Measurements from ENCODE around the gene FADS1.

Gene FADS1

GRCh38 chr11:61805146-61805545 lies 11.7 kb downstream of the FADS1 start:
- H3K36me3 ChIP-seq (ENCODE audit: control insufficient read depth in 2 of 2, insufficient read depth in 2 of 2, low read length in 2 of 2): peaks cover 19 to 53% of the 10 kb centered on the region in 2 donors
- H3K27ac ChIP-seq (ENCODE audit: low read length): no peak overlapping the region
- H3K27me3 ChIP-seq (ENCODE audit: control insufficient read depth in 1 of 2, insufficient read depth in 2 of 2, low read length in 2 of 2): no peaks in the 10 kb centered on the region
- H3K9ac ChIP-seq (ENCODE audit: low read length in 2 of 2): no peak overlapping the region
- H3K9me3 ChIP-seq (ENCODE audit: control insufficient read depth in 2 of 2, low read length in 2 of 2): no peaks in the 10 kb centered on the region
- no peaks in the 10 kb centered on the region for H3K4me1 ChIP-seq (ENCODE audit: control insufficient read depth, insufficient read depth, low read length)
- no peak overlapping the region for H3K4me3 ChIP-seq (ENCODE audit: low read length in 2 of 2)

GRCh38 chr11:61803889-61804647 lies 12.7 kb downstream of the FADS1 start:
- no peaks in the 10 kb centered on the region for H3K4me1 ChIP-seq (ENCODE audit: control insufficient read depth, insufficient read depth, low read length)
- H3K27me3 ChIP-seq (ENCODE audit: control insufficient read depth in 1 of 2, insufficient read depth in 2 of 2, low read length in 2 of 2): no peaks in the 10 kb centered on the region
- H3K9me3 ChIP-seq (ENCODE audit: control insufficient read depth in 2 of 2, low read length in 2 of 2): no peaks in the 10 kb centered on the region
- H3K9ac ChIP-seq (ENCODE audit: low read length in 2 of 2): no peak overlapping the region
- H3K4me3 ChIP-seq (ENCODE audit: low read length in 2 of 2): no peak overlapping the region
- H3K36me3 ChIP-seq (ENCODE audit: control insufficient read depth in 2 of 2, insufficient read depth in 2 of 2, low read length in 2 of 2): peaks cover 17 to 44% of the 10 kb centered on the region in 2 donors
- H3K27ac ChIP-seq (ENCODE audit: low read length): no peak overlapping the region

GRCh38 chr11:61802605-61803004 lies 14.2 kb downstream of the FADS1 start:
- H3K27ac ChIP-seq (ENCODE audit: low read length): no peak overlapping the region
- H3K27me3 ChIP-seq (ENCODE audit: control insufficient read depth in 1 of 2, insufficient read depth in 2 of 2, low read length in 2 of 2): no peaks in the 10 kb centered on the region
- H3K36me3 ChIP-seq (ENCODE audit: control insufficient read depth in 2 of 2, insufficient read depth in 2 of 2, low read length in 2 of 2): peaks cover 17 to 38% of the 10 kb centered on the region in 2 donors
- H3K4me1 ChIP-seq (ENCODE audit: control insufficient read depth, insufficient read depth, low read length): no peaks in the 10 kb centered on the region
- H3K9me3 ChIP-seq (ENCODE audit: control insufficient read depth in 2 of 2, low read length in 2 of 2): no peaks in the 10 kb centered on the region
- no peak overlapping the region for H3K9ac ChIP-seq (ENCODE audit: low read length in 2 of 2)
- no peak overlapping the region for H3K4me3 ChIP-seq (ENCODE audit: low read length in 2 of 2)

GRCh38 chr11:61800331-61801281 lies 16.2 kb downstream of the FADS1 start:
- Histone ChIP-seq H3K4me1 (ENCODE audit: control insufficient read depth, insufficient read depth, low read length) (no peaks in the 10 kb centered on the region), H3K4me3 (ENCODE audit: low read length in 2 of 2) (no peak overlapping the region), H3K27me3 (ENCODE audit: control insufficient read depth in 1 of 2, insufficient read depth in 2 of 2, low read length in 2 of 2) (no peaks in the 10 kb centered on the region), H3K36me3 (ENCODE audit: control insufficient read depth in 2 of 2, insufficient read depth in 2 of 2, low read length in 2 of 2) (peaks cover 16 to 32% of the 10 kb centered on the region in 2 donors), H3K9ac (ENCODE audit: low read length in 2 of 2) (no peak overlapping the region), H3K27ac (ENCODE audit: low read length) (no peak overlapping the region), H3K9me3 (ENCODE audit: control insufficient read depth in 2 of 2, low read length in 2 of 2) (no peaks in the 10 kb centered on the region)

- H3K4me1 ChIP-seq (ENCODE audit: control insufficient read depth, insufficient read depth, low read length): no peaks in the 10 kb centered on the region
- peaks cover 8 to 29% of the 10 kb centered on the region in 2 donors for H3K36me3 ChIP-seq (ENCODE audit: control insufficient read depth in 2 of 2, insufficient read depth in 2 of 2, low read length in 2 of 2)
- no peak overlapping the region for H3K4me3 ChIP-seq (ENCODE audit: low read length in 2 of 2)
- no peak overlapping the region for H3K9ac ChIP-seq (ENCODE audit: low read length in 2 of 2)
- no peaks in the 10 kb centered on the region for H3K27me3 ChIP-seq (ENCODE audit: control insufficient read depth in 1 of 2, insufficient read depth in 2 of 2, low read length in 2 of 2)
- no peak overlapping the region for H3K27ac ChIP-seq (ENCODE audit: low read length)
- H3K9me3 ChIP-seq (ENCODE audit: control insufficient read depth in 2 of 2, low read length in 2 of 2): no peaks in the 10 kb centered on the region
Measured at GRCh38 chr11:61799665-61800284, 17.0 kb downstream of the FADS1 start.

- H3K36me3 ChIP-seq (ENCODE audit: control insufficient read depth in 2 of 2, insufficient read depth in 2 of 2, low read length in 2 of 2): peaks cover 6 to 9% of the 10 kb centered on the region in 2 donors
- H3K27me3 ChIP-seq (ENCODE audit: control insufficient read depth in 1 of 2, insufficient read depth in 2 of 2, low read length in 2 of 2): no peaks in the 10 kb centered on the region
- no peaks in the 10 kb centered on the region for H3K9me3 ChIP-seq (ENCODE audit: control insufficient read depth in 2 of 2, low read length in 2 of 2)
- H3K27ac ChIP-seq (ENCODE audit: low read length): peak overlapping the region; percentile 38
- peak overlapping the region in 1 of 2 donors; percentile 48 for H3K4me3 ChIP-seq (ENCODE audit: low read length in 2 of 2)
- H3K9ac ChIP-seq (ENCODE audit: low read length in 2 of 2): peak overlapping the region; percentile 0 to 30
- peaks cover 8% of the 10 kb centered on the region for H3K4me1 ChIP-seq (ENCODE audit: control insufficient read depth, insufficient read depth, low read length)
Measured at GRCh38 chr11:61797263-61797944, 19.4 kb downstream of the FADS1 start.

GRCh38 chr11:61795876-61796526 lies 20.8 kb downstream of the FADS1 start:
- H3K4me1 ChIP-seq (ENCODE audit: control insufficient read depth, insufficient read depth, low read length): peaks cover 18% of the 10 kb centered on the region
- no peaks in the 10 kb centered on the region for H3K27me3 ChIP-seq (ENCODE audit: control insufficient read depth in 1 of 2, insufficient read depth in 2 of 2, low read length in 2 of 2)
- no peak overlapping the region for H3K27ac ChIP-seq (ENCODE audit: low read length)
- no peak overlapping the region for H3K4me3 ChIP-seq (ENCODE audit: low read length in 2 of 2)
- no peaks in the 10 kb centered on the region for H3K9me3 ChIP-seq (ENCODE audit: control insufficient read depth in 2 of 2, low read length in 2 of 2)
- no peak overlapping the region for H3K9ac ChIP-seq (ENCODE audit: low read length in 2 of 2)
- peaks cover 4 to 6% of the 10 kb centered on the region in 2 donors for H3K36me3 ChIP-seq (ENCODE audit: control insufficient read depth in 2 of 2, insufficient read depth in 2 of 2, low read length in 2 of 2)

- Histone ChIP-seq H3K27ac (ENCODE audit: low read length) (no peak overlapping the region), H3K4me3 (ENCODE audit: low read length in 2 of 2) (no peak overlapping the region), H3K36me3 (ENCODE audit: control insufficient read depth in 2 of 2, insufficient read depth in 2 of 2, low read length in 2 of 2) (peaks cover under 1 to 6% of the 10 kb centered on the region in 2 donors), H3K9ac (ENCODE audit: low read length in 2 of 2) (no peak overlapping the region), H3K4me1 (ENCODE audit: control insufficient read depth, insufficient read depth, low read length) (peaks cover 18% of the 10 kb centered on the region), H3K27me3 (ENCODE audit: control insufficient read depth in 1 of 2, insufficient read depth in 2 of 2, low read length in 2 of 2) (no peaks in the 10 kb centered on the region), H3K9me3 (ENCODE audit: control insufficient read depth in 2 of 2, low read length in 2 of 2) (no peaks in the 10 kb centered on the region)
Measured at GRCh38 chr11:61795459-61795858, 21.3 kb downstream of the FADS1 start.

- Histone ChIP-seq H3K27ac (ENCODE audit: low read length) (no peak overlapping the region), H3K4me1 (ENCODE audit: control insufficient read depth, insufficient read depth, low read length) (peaks cover 18% of the 10 kb centered on the region), H3K9me3 (ENCODE audit: control insufficient read depth in 2 of 2, low read length in 2 of 2) (no peaks in the 10 kb centered on the region), H3K9ac (ENCODE audit: low read length in 2 of 2) (no peak overlapping the region), H3K36me3 (ENCODE audit: control insufficient read depth in 2 of 2, insufficient read depth in 2 of 2, low read length in 2 of 2) (peaks cover 8 to 14% of the 10 kb centered on the region in 2 donors), H3K4me3 (ENCODE audit: low read length in 2 of 2) (no peak overlapping the region), H3K27me3 (ENCODE audit: control insufficient read depth in 1 of 2, insufficient read depth in 2 of 2, low read length in 2 of 2) (no peaks in the 10 kb centered on the region)
Measured at GRCh38 chr11:61794579-61794978, 22.2 kb downstream of the FADS1 start.

- Histone ChIP-seq H3K9me3 (ENCODE audit: control insufficient read depth in 2 of 2, low read length in 2 of 2) (no peaks in the 10 kb centered on the region), H3K36me3 (ENCODE audit: control insufficient read depth in 2 of 2, insufficient read depth in 2 of 2, low read length in 2 of 2) (peaks cover 16 to 22% of the 10 kb centered on the region in 2 donors), H3K9ac (ENCODE audit: low read length in 2 of 2) (peak overlapping the region in 1 of 2 donors; percentile 99), H3K27ac (ENCODE audit: low read length) (no peak overlapping the region), H3K27me3 (ENCODE audit: control insufficient read depth in 1 of 2, insufficient read depth in 2 of 2, low read length in 2 of 2) (no peaks in the 10 kb centered on the region), H3K4me1 (ENCODE audit: control insufficient read depth, insufficient read depth, low read length) (peaks cover 18% of the 10 kb centered on the region), H3K4me3 (ENCODE audit: low read length in 2 of 2) (no peak overlapping the region)
Measured at GRCh38 chr11:61793829-61794204, 23.0 kb downstream of the FADS1 start.
